Naive B cell (primary cell): ENCODE results near the gene TREML1. TPM values are rescaled to one million over a fixed set of nuclear protein-coding genes. Genes with fewer than 3 reads are reported as not detected.
"Not testable (repeated sequence)": the region's sequence is repeated elsewhere in the genome, so short reads cannot be mapped to it uniquely, and the experiment has no call there.

Experiments
- ATAC-seq, 2 donors: fragments of 150-1000 bp; cut with Tn5 transposase; 2 replicates each; pipeline ENCODE4 v1.10.0; 2021; ENCODE audit warnings: low read depth in 2 of 2, mild to moderate bottlenecking in 2 of 2, moderate library complexity in 2 of 2
- DNase-seq: peaks from one replicate; pipeline ENCODE4 v3.0.0; 2022
- H3K27ac Mint-ChIP-seq, 6 donors: one replicate each; pipeline ENCODE4 v1.8.0; 2020 to 2022; ENCODE audit warnings: mild to moderate bottlenecking in 6 of 6, mixed read lengths in 6 of 6, moderate library complexity in 5 of 6, inconsistent platforms in 2 of 6
- H3K27me3 Mint-ChIP-seq, 3 donors: one replicate each; pipeline ENCODE4 v1.8.0; 2021 to 2022; ENCODE audit warnings: mixed read lengths in 3 of 3, mild to moderate bottlenecking in 1 of 3
- H3K36me3 Mint-ChIP-seq, 2 donors: one replicate each; pipeline ENCODE4 v1.8.0; 2020 to 2022; ENCODE audit warnings: mixed read lengths in 2 of 2, inconsistent platforms in 1 of 2, mild to moderate bottlenecking in 1 of 2
- H3K4me1 Mint-ChIP-seq, 3 donors: one replicate each; pipeline ENCODE4 v1.8.0; 2020 to 2022; ENCODE audit warnings: mixed read lengths in 3 of 3, inconsistent platforms in 1 of 3, mild to moderate bottlenecking in 1 of 3, moderate library complexity in 1 of 3
- H3K4me3 Mint-ChIP-seq, 8 donors: one replicate each; pipeline ENCODE4 v1.8.0; 2020 to 2022; ENCODE audit warnings: mild to moderate bottlenecking in 8 of 8, mixed read lengths in 8 of 8, moderate library complexity in 8 of 8, inconsistent platforms in 2 of 8
- H3K9me3 Mint-ChIP-seq, 7 donors: one replicate each; pipeline ENCODE4 v1.8.0; 2020 to 2022; ENCODE audit warnings: mixed read lengths in 7 of 7, mild to moderate bottlenecking in 5 of 7, inconsistent platforms in 2 of 7, moderate library complexity in 1 of 7
- polyA plus RNA-seq, 6 donors: library from polyadenylated mRNA; unstranded; fragments of 300-500 nt; fragmentation: Illumina TruSeq; gene quantifications; one replicate each; pipeline ENCODE4 v1.2.3, GENCODE V29; 2021; ENCODE audit warnings: low read depth in 6 of 6

The TREML1 gene
- polyA plus RNA-seq, 6 donors from 2014 or later = 1.6 to 7.5 (median 5.4) TPM; not detected in 1

DNA sequence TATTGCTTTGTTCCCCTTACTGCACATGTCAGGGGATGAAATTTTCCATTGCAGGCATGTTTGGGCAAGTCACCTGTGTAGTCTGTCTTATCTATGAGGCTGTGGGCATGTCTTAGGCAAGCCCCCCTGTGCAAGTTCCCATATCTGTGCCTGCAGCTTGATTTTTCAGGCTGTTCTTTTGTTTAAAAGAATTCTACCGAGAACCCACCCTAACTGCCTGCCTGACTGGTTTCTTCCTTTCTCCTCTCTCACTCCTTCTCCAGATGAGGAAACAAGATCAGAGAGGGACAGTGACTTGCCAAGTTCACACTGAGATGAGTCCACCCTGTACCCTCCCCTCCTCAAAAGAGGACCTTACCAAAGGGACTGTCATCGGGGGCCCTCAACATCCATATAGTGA is 35.8 kb upstream of the TREML1 start:
- H3K4me3 Mint-ChIP-seq = peak overlapping the region in 1 of 8 donors; percentile 61

GRCh38 chr6:41189046-41189445 is 34.9 kb upstream of the TREML1 start:
- not testable (repeated sequence) for H3K4me3 Mint-ChIP-seq, DNase-seq, H3K27ac Mint-ChIP-seq, ATAC-seq, H3K27me3 Mint-ChIP-seq
- H3K36me3 Mint-ChIP-seq = peaks cover 12 to 31% of the 10 kb centered on the region in 2 donors
- peaks cover 56 to 84% (median 79%) of the 10 kb centered on the region in 3 donors for H3K4me1 Mint-ChIP-seq
- H3K9me3 Mint-ChIP-seq = peaks cover 5 to 14% (median 11%) of the 10 kb centered on the region in 7 donors

More for the DNA sequence above, 35.8 kb upstream of the TREML1 start:
- peaks cover 5 to 14% (median 11%) of the 10 kb centered on the region in 7 donors for H3K9me3 Mint-ChIP-seq
- no peaks in the 10 kb centered on the region for H3K27me3 Mint-ChIP-seq
- DNase-seq (no peak), ATAC-seq (no peak)
- H3K4me1 Mint-ChIP-seq = peaks cover 62 to 85% (median 79%) of the 10 kb centered on the region in 3 donors
- H3K27ac Mint-ChIP-seq = peak overlapping the region in 1 of 6 donors; percentile 70
- peaks cover 16 to 40% of the 10 kb centered on the region in 2 donors for H3K36me3 Mint-ChIP-seq

GRCh38 chr6:41187924-41188886 is 34.1 kb upstream of the TREML1 start:
- DNase-seq (no peak), ATAC-seq (no peak)
- H3K36me3 Mint-ChIP-seq = peaks cover 8 to 23% of the 10 kb centered on the region in 2 donors
- H3K27ac Mint-ChIP-seq = peak overlapping the region in 4 of 6 donors; percentile 19 to 69 (median 42)
- H3K4me3 Mint-ChIP-seq = peak overlapping the region in 2 of 8 donors; percentile 55 to 79
- H3K27me3 Mint-ChIP-seq = no peaks in the 10 kb centered on the region
- H3K9me3 Mint-ChIP-seq = peaks cover 5 to 14% (median 11%) of the 10 kb centered on the region in 7 donors
- peaks cover 53 to 84% (median 81%) of the 10 kb centered on the region in 3 donors for H3K4me1 Mint-ChIP-seq

GRCh38 chr6:41186031-41186562 is 31.9 kb upstream of the TREML1 start:
- ATAC-seq (peak; percentile 30 to 32), DNase-seq (no peak)
- Mint-ChIP-seq H3K9me3 (peaks cover 5 to 14% (median 11%) of the 10 kb centered on the region in 7 donors), H3K4me3 (peak overlapping the region; percentile 10 to 88 (median 74)), H3K27ac (peak overlapping the region; percentile 68 to 99 (median 91)), H3K4me1 (peaks cover 52 to 87% (median 80%) of the 10 kb centered on the region in 3 donors), H3K36me3 (peaks cover 6 to 19% of the 10 kb centered on the region in 2 donors), H3K27me3 (no peaks in the 10 kb centered on the region)

DNA sequence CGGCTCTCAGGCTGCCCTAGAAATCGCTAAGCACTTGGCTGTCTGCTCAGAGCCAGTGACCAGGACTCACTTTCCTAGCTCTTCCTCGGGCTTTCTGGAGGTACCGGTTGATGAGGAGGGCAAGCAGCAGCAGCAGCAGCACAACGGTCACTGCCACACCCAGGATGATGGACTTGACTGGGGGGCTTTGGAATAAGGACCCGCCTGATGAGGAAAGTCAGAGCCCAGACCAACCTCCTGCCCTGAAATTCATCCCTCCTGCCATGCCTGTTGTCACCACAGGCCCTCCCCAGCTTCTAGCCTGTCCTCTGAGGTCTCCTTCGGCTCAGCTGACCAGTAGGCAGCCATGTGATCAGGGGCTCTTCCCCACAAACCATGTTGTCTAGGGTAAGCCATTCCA is 30.6 kb upstream of the TREML1 start:
- peak overlapping the region in 4 of 6 donors; percentile 41 to 88 (median 85) for H3K27ac Mint-ChIP-seq
- no peaks in the 10 kb centered on the region for H3K27me3 Mint-ChIP-seq
- H3K9me3 Mint-ChIP-seq = peaks cover under 1 to 5% (median 4%) of the 10 kb centered on the region in 7 donors
- peaks cover 49 to 84% (median 75%) of the 10 kb centered on the region in 3 donors for H3K4me1 Mint-ChIP-seq
- peak overlapping the region in 6 of 8 donors; percentile 20 to 88 (median 64) for H3K4me3 Mint-ChIP-seq
- DNase-seq = no peak
- H3K36me3 Mint-ChIP-seq = peaks cover under 1 to 6% of the 10 kb centered on the region in 2 donors
- ATAC-seq = no peak

- Mint-ChIP-seq H3K36me3 (peaks cover 0 to 5% of the 10 kb centered on the region in 2 donors), H3K27me3 (peaks cover 0 to 2% (median 0%) of the 10 kb centered on the region in 3 donors), H3K4me1 (peaks cover 45 to 62% (median 62%) of the 10 kb centered on the region in 3 donors), H3K9me3 (no peaks in the 10 kb centered on the region), H3K4me3 (peak overlapping the region in 6 of 8 donors; percentile 17 to 80 (median 64)), H3K27ac (peak overlapping the region; percentile 77 to 94 (median 83))
- DNase-seq = peak; percentile 51
- ATAC-seq = peak; percentile 76 to 80
These were observed 28.2 kb upstream of the TREML1 start for GRCh38 chr6:41182069-41183034.

GRCh38 chr6:41181566-41181965 is 27.4 kb upstream of the TREML1 start:
- H3K4me1 Mint-ChIP-seq = peaks cover 37 to 54% (median 54%) of the 10 kb centered on the region in 3 donors

DNA sequence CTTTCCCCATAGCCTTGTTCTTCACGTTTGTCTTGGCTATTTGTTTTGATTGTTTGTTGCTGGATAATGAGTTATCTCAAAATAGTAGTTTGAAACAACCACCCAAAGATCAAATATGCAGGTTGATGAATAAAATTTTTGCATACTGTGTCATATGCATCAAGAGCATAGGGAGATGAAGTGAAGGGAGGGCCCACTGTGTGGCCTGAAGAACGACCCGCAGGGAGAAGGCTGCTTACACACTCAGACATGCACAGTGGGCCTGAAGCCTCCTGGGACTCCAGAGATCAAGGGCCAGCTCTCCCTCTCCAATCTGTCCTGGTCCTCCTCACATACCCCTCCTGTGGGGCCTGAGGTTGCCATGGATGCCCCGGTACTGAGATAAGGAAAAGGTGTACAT is 25.0 kb upstream of the TREML1 start:
- peaks cover 0 to 6% (median 0%) of the 10 kb centered on the region in 3 donors for H3K27me3 Mint-ChIP-seq
- H3K9me3 Mint-ChIP-seq = no peaks in the 10 kb centered on the region
- DNase-seq (no peak), ATAC-seq (no peak)
- H3K4me3 Mint-ChIP-seq = no peak overlapping the region
- H3K4me1 Mint-ChIP-seq = peaks cover 19 to 38% (median 30%) of the 10 kb centered on the region in 3 donors
- H3K27ac Mint-ChIP-seq = no peak overlapping the region
- peaks cover 0 to 5% of the 10 kb centered on the region in 2 donors for H3K36me3 Mint-ChIP-seq

More at GRCh38 chr6:41181566-41181965, 27.4 kb upstream of the TREML1 start:
- no peak overlapping the region for H3K4me3 Mint-ChIP-seq
- no peaks in the 10 kb centered on the region for H3K9me3 Mint-ChIP-seq
- no peak for DNase-seq
- H3K27me3 Mint-ChIP-seq = peaks cover 0 to 6% (median 0%) of the 10 kb centered on the region in 3 donors
- peaks cover 0 to 5% of the 10 kb centered on the region in 2 donors for H3K36me3 Mint-ChIP-seq
- ATAC-seq = no peak
- peak overlapping the region in 1 of 6 donors; percentile 15 for H3K27ac Mint-ChIP-seq

DNA sequence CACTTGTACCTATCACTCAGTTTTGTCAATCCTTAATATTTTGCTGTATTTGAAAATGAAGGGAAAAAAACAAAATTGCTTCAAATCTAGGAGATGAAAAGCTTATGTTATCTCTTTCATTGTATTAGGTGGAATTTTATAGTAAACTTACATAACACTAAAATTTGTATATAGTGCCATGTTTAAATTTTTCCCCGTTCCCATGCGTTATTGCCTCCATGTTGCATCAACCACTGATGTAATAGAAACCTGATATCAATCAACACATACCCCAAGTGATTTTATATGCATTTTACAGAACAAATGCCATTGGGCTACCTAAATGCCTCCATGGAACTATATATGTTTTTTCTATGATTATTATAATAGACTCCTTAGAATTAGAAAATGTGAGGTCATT is 23.5 kb upstream of the TREML1 start:
- DNase-seq (no peak), ATAC-seq (no peak)
- H3K27me3 Mint-ChIP-seq = peaks cover 0 to 6% (median 0%) of the 10 kb centered on the region in 3 donors
- no peak overlapping the region for H3K4me3 Mint-ChIP-seq
- peaks cover 0 to 5% of the 10 kb centered on the region in 2 donors for H3K36me3 Mint-ChIP-seq
- no peaks in the 10 kb centered on the region for H3K9me3 Mint-ChIP-seq
- H3K4me1 Mint-ChIP-seq = peaks cover 8 to 26% (median 15%) of the 10 kb centered on the region in 3 donors
- no peak overlapping the region for H3K27ac Mint-ChIP-seq

- Mint-ChIP-seq H3K27ac (peak overlapping the region in 1 of 6 donors; percentile 73), H3K27me3 (peaks cover 0 to 6% (median 0%) of the 10 kb centered on the region in 3 donors)
These were observed 23.1 kb upstream of the TREML1 start for GRCh38 chr6:41177287-41177686.

GRCh38 chr6:41176189-41176588 is 22.0 kb upstream of the TREML1 start:
- peak overlapping the region in 1 of 6 donors; percentile 71 for H3K27ac Mint-ChIP-seq
- H3K9me3 Mint-ChIP-seq = no peaks in the 10 kb centered on the region
- ATAC-seq (no peak), DNase-seq (no peak)
- peaks cover under 1 to 11% (median 2%) of the 10 kb centered on the region in 3 donors for H3K4me1 Mint-ChIP-seq
- peaks cover 0 to 6% (median 2%) of the 10 kb centered on the region in 3 donors for H3K27me3 Mint-ChIP-seq
- no peak overlapping the region for H3K4me3 Mint-ChIP-seq
- peaks cover 2 to 5% of the 10 kb centered on the region in 2 donors for H3K36me3 Mint-ChIP-seq

More at GRCh38 chr6:41177287-41177686, 23.1 kb upstream of the TREML1 start:
- Mint-ChIP-seq H3K4me1 (peaks cover 6 to 22% (median 11%) of the 10 kb centered on the region in 3 donors), H3K4me3 (no peak overlapping the region), H3K36me3 (peaks cover 0 to 5% of the 10 kb centered on the region in 2 donors), H3K9me3 (no peaks in the 10 kb centered on the region)
- DNase-seq = no peak
- ATAC-seq = no peak

GRCh38 chr6:41175084-41175483 is 20.9 kb upstream of the TREML1 start:
- Mint-ChIP-seq H3K4me1 (peaks cover 0 to 14% (median 9%) of the 10 kb centered on the region in 3 donors), H3K27ac (no peak overlapping the region), H3K36me3 (peaks cover 10 to 11% of the 10 kb centered on the region in 2 donors), H3K9me3 (no peaks in the 10 kb centered on the region), H3K4me3 (no peak overlapping the region), H3K27me3 (peaks cover 0 to 11% (median 6%) of the 10 kb centered on the region in 3 donors)
- ATAC-seq = no peak
- no peak for DNase-seq
